ENCODE results near the gene CLSTN3. TPM values are rescaled to one million over a fixed set of nuclear protein-coding genes. Genes with fewer than 3 reads are reported as not detected.
"Not testable (repeated sequence)": the region's sequence is repeated elsewhere in the genome, so short reads cannot be mapped to it uniquely, and the experiment has no call there.

The CLSTN3 gene
- total and polyA plus RNA-seq, 9 donors = 28.9 to 142 (median 59.2) TPM

GRCh38 chr12:7101694-7102131, 28.5 kb upstream of the CLSTN3 start:
- intact Hi-C loops (cut with DNase I) = no loop called here
- no peaks in the 10 kb centered on the region for H3K9me3 ChIP-seq
- WGBS, 3 donors = 8 to 16% (median 8%) methylated on average over 10 of the region's 10 CpGs
- peak overlapping the region; percentile 22 for H3K4me3 ChIP-seq
- peaks cover 13% of the 10 kb centered on the region for H3K4me1 ChIP-seq (ENCODE audit: insufficient read depth)
- peak overlapping the region; percentile 53 to 77 for H3K27ac ChIP-seq
- DNase-seq = peak; percentile 66 to 88 (median 78)
- TF ChIP-seq EP300 (IDR thresholded peaks at IDR 0.05) (no peak), POLR2A (IDR thresholded peaks at IDR 0.05) (no peak), CTCF (IDR thresholded peaks at IDR 0.05) (no peak)
- H3K36me3 ChIP-seq = no peaks in the 10 kb centered on the region
- no peaks in the 10 kb centered on the region for H3K27me3 ChIP-seq

DNA sequence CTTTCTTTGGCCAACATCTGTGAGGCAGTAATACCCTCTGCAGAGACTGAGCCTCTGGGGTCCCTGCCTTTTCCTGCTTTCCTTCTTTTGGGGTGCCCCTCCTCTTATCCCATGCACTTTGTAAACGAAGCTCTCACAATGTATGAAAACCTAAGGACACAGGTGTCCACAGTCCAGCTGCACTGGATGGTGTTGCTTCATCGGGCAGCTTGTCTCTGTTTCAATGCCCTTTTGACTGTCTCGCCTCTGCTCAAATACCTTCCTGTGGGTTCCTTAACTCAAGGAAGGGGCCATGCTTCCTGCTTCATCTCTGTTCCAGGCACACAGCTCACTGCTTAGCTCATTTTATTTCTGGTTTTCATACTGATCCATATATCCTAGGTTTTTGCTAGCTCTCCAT, 27.6 kb upstream of the CLSTN3 start:
- Histone ChIP-seq H3K9me3 (no peaks in the 10 kb centered on the region), H3K27me3 (no peaks in the 10 kb centered on the region), H3K4me3 (no peak overlapping the region), H3K4me1 (ENCODE audit: insufficient read depth) (peaks cover 17% of the 10 kb centered on the region), H3K36me3 (no peaks in the 10 kb centered on the region), H3K27ac (peak overlapping the region in 1 of 2 donors; percentile 77)
- intact Hi-C loops (cut with DNase I) = no loop called here
- DNase-seq = no peak
- no peak for TF ChIP-seq EP300 (IDR thresholded peaks at IDR 0.05)
- no peak for TF ChIP-seq CTCF (IDR thresholded peaks at IDR 0.05)
- no peak for TF ChIP-seq POLR2A (IDR thresholded peaks at IDR 0.05)
- 71 to 87% (median 78%) methylated on average over 3 of the region's 3 CpGs for WGBS, 3 donors

DNA sequence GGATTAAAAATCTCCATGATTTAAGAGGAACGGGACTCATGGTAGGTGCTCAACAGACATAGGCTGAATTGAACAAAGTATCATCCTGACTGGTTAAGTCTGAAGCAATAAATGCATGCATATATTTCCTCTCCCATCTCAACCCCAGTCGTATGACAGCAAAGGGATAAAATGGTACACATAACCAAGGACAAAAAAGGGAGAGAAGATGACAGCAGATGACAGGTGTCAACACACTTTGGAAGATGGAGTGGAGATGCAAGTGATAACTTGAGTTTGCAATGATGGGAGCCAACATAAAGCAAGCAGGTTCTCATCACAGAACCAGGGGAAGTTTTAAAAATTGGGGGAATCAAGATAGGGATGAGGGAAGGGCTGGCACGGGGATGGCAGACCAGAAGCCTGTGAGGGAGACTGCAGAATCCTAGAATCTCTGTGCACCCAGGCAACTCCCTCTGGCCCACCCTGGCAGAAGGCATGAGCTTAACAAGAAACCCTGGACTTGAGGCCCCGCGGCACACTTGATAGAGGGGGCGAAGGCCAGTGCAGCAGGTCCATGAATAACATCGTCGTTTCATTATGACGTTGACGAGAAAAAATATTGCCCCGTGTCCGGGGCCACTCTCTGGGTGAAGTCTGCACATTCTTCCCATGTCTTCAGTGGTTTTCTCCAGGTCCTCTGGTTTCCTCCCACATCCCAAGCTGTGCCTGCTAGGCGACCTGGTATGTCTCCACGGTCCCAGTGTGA, 26.2 kb upstream of the CLSTN3 start:
- Histone ChIP-seq H3K4me1 (ENCODE audit: insufficient read depth) (peaks cover 17% of the 10 kb centered on the region), H3K27me3 (no peaks in the 10 kb centered on the region), H3K4me3 (no peak overlapping the region), H3K36me3 (no peaks in the 10 kb centered on the region), H3K9me3 (no peaks in the 10 kb centered on the region), H3K27ac (no peak overlapping the region)
- TF ChIP-seq POLR2A (IDR thresholded peaks at IDR 0.05) (no peak), EP300 (IDR thresholded peaks at IDR 0.05) (no peak), CTCF (IDR thresholded peaks at IDR 0.05) (no peak)
- 82 to 89% (median 88%) methylated on average over 14 of the region's 14 CpGs for WGBS, 3 donors
- no peak for DNase-seq
- intact Hi-C loops (cut with DNase I) = no loop called here

GRCh38 chr12:7106082-7106481, 24.1 kb upstream of the CLSTN3 start:
- H3K36me3 ChIP-seq = no peaks in the 10 kb centered on the region
- no peak overlapping the region for H3K4me3 ChIP-seq
- TF ChIP-seq CTCF (IDR thresholded peaks at IDR 0.05) (no peak), EP300 (IDR thresholded peaks at IDR 0.05) (no peak), POLR2A (IDR thresholded peaks at IDR 0.05) (no peak)
- 83 to 89% (median 83%) methylated on average over 1 of the region's 1 CpG for WGBS, 3 donors
- no peaks in the 10 kb centered on the region for H3K9me3 ChIP-seq
- H3K27ac ChIP-seq = peak overlapping the region in 1 of 2 donors; percentile 99
- DNase-seq = no peak
- intact Hi-C loops (cut with DNase I) = loop anchor here in 2 of 4 donors (5.0 kb wide), 1 partner anchor 44 kb away; the partner anchor contains the start of gene C1S (in 2 of the 2)
- H3K4me1 ChIP-seq (ENCODE audit: insufficient read depth) = peaks cover 18% of the 10 kb centered on the region
- H3K27me3 ChIP-seq = no peaks in the 10 kb centered on the region

DNA sequence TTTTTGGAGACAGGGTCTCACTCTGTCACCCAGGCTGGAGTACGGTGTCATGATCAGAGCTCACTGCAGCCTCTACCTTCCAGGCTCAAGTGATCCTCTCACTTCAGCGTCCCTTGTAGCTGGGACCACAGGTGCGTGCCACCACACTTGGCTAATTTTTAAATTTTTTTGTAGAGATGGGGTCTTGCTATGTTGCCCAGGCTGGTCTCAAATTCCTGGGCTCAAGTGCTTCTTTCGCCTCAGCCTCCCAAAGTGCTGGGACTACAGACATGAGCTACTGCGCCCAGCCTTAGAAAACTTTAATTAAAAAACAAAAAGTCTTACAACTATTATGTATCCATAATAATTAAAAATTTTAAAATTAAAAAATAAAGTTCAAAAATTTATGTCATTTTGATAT, 23.0 kb upstream of the CLSTN3 start:
- Histone ChIP-seq H3K27ac (peak overlapping the region in 1 of 2 donors; percentile 99), H3K4me3 (peak overlapping the region; percentile 70)
- H3K4me1 ChIP-seq (ENCODE audit: insufficient read depth); DNase-seq; H3K27me3 ChIP-seq; H3K36me3 ChIP-seq; H3K9me3 ChIP-seq: not testable (repeated sequence)
- intact Hi-C loops (cut with DNase I) = loop anchor here in 2 of 4 donors (5.0 kb wide), 1 partner anchor 45 kb away; the partner anchor contains the start of gene C1S (in 2 of the 2)
- 96 to 98% (median 97%) methylated on average over 5 of the region's 5 CpGs for WGBS, 3 donors

All from ovary (tissue), 9 donors.